ENCODE measurements around the gene ACOX3. TPM values are rescaled to one million over a fixed set of nuclear protein-coding genes. Genes with fewer than 3 reads are reported as not detected.

ACOX3 gene
- total and polyA plus RNA-seq, 4 donors, result 11.4 to 24.6 (median 13.6) TPM

DNA sequence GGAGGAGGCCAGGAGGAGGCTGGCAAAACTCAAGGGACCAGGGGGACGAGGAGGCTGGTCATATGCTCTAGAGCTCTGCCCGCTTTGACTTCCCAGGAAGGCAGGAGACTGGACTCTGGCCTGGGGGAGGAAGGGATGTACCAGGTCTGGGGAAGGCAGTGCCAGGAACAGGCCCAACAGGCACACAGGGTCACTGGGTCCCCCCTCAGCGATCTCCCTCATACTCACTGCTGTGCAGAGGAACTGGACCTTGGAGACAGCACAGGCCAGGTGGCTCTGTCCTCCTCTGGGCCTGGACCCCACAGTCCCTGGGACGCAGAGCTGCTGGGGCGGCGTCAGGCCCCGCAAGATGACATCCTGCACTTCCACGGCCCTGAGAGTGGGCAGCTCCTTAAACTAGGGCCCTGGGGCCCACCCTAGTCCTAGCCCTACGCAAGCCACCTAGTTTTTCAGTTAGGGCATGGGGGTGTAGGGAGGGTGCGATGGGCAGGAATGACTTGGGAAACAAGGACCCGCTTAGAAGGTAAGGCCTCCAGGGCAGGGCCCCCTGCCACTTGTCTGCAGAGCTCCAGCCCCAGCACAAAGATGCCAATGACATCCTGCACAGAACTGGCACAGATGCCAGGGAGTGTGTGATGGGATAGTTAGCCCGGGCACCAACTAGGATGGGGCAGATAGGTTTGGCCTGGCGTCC is 111.5 kb downstream of the ACOX3 start:
- WGBS, result 80% methylated on average over 13 of the region's 13 CpGs

More for the DNA sequence above, 111.5 kb downstream of the ACOX3 start:
- Histone ChIP-seq H3K4me3 (ENCODE audit: low read depth in 1 of 3, low read length in 3 of 3) (no peak overlapping the region), H3K27ac (ENCODE audit: low read depth in 1 of 2, low read length in 2 of 2) (no peak overlapping the region), H3K9me3 (ENCODE audit: control insufficient read depth in 4 of 4, low read length in 3 of 4) (peaks cover 0 to under 1% (median 0%) of the 10 kb centered on the region in 4 donors), H3K27me3 (ENCODE audit: control insufficient read depth in 4 of 4, insufficient read depth in 4 of 4, low read length in 3 of 4) (no peaks in the 10 kb centered on the region), H3K9ac (ENCODE audit: low read depth in 1 of 2, low read length in 2 of 2) (no peak overlapping the region), H3K36me3 (ENCODE audit: control insufficient read depth in 4 of 4, insufficient read depth in 3 of 4, low read depth in 1 of 4, low read length in 3 of 4) (no peaks in the 10 kb centered on the region), H3K4me1 (ENCODE audit: control insufficient read depth in 4 of 4, insufficient read depth in 4 of 4, low read length in 3 of 4) (no peaks in the 10 kb centered on the region)
- DNase-seq (ENCODE audit: low spot score), result no peak
- TF ChIP-seq, protein P1, sequence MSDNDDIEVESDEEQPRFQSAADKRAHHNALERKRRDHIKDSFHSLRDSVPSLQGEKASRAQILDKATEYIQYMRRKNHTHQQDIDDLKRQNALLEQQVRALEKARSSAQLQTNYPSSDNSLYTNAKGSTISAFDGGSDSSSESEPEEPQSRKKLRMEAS (IDR thresholded peaks at IDR 0.05), result no peak
- TF ChIP-seq YY1 (IDR thresholded peaks at IDR 0.05), result no peak
- TF ChIP-seq SP1 (IDR thresholded peaks at IDR 0.05), result no peak
- TF ChIP-seq RAD21 (IDR thresholded peaks at IDR 0.05), result no peak
- TF ChIP-seq, protein P2, sequence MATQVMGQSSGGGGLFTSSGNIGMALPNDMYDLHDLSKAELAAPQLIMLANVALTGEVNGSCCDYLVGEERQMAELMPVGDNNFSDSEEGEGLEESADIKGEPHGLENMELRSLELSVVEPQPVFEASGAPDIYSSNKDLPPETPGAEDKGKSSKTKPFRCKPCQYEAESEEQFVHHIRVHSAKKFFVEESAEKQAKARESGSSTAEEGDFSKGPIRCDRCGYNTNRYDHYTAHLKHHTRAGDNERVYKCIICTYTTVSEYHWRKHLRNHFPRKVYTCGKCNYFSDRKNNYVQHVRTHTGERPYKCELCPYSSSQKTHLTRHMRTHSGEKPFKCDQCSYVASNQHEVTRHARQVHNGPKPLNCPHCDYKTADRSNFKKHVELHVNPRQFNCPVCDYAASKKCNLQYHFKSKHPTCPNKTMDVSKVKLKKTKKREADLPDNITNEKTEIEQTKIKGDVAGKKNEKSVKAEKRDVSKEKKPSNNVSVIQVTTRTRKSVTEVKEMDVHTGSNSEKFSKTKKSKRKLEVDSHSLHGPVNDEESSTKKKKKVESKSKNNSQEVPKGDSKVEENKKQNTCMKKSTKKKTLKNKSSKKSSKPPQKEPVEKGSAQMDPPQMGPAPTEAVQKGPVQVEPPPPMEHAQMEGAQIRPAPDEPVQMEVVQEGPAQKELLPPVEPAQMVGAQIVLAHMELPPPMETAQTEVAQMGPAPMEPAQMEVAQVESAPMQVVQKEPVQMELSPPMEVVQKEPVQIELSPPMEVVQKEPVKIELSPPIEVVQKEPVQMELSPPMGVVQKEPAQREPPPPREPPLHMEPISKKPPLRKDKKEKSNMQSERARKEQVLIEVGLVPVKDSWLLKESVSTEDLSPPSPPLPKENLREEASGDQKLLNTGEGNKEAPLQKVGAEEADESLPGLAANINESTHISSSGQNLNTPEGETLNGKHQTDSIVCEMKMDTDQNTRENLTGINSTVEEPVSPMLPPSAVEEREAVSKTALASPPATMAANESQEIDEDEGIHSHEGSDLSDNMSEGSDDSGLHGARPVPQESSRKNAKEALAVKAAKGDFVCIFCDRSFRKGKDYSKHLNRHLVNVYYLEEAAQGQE (IDR thresholded peaks at IDR 0.05), result no peak
- TF ChIP-seq, protein P3, sequence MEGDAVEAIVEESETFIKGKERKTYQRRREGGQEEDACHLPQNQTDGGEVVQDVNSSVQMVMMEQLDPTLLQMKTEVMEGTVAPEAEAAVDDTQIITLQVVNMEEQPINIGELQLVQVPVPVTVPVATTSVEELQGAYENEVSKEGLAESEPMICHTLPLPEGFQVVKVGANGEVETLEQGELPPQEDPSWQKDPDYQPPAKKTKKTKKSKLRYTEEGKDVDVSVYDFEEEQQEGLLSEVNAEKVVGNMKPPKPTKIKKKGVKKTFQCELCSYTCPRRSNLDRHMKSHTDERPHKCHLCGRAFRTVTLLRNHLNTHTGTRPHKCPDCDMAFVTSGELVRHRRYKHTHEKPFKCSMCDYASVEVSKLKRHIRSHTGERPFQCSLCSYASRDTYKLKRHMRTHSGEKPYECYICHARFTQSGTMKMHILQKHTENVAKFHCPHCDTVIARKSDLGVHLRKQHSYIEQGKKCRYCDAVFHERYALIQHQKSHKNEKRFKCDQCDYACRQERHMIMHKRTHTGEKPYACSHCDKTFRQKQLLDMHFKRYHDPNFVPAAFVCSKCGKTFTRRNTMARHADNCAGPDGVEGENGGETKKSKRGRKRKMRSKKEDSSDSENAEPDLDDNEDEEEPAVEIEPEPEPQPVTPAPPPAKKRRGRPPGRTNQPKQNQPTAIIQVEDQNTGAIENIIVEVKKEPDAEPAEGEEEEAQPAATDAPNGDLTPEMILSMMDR (IDR thresholded peaks at IDR 0.05; ENCODE audit: low read depth, low read length, missing input control), result no peak
- TF ChIP-seq, protein P4, sequence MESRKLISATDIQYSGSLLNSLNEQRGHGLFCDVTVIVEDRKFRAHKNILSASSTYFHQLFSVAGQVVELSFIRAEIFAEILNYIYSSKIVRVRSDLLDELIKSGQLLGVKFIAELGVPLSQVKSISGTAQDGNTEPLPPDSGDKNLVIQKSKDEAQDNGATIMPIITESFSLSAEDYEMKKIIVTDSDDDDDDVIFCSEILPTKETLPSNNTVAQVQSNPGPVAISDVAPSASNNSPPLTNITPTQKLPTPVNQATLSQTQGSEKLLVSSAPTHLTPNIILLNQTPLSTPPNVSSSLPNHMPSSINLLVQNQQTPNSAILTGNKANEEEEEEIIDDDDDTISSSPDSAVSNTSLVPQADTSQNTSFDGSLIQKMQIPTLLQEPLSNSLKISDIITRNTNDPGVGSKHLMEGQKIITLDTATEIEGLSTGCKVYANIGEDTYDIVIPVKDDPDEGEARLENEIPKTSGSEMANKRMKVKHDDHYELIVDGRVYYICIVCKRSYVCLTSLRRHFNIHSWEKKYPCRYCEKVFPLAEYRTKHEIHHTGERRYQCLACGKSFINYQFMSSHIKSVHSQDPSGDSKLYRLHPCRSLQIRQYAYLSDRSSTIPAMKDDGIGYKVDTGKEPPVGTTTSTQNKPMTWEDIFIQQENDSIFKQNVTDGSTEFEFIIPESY (IDR thresholded peaks at IDR 0.05), result no peak
- no peak for TF ChIP-seq JUND (IDR thresholded peaks at IDR 0.05)
- no peak for TF ChIP-seq FOXA1 (IDR thresholded peaks at IDR 0.05)
- TF ChIP-seq NR2F2 (IDR thresholded peaks at IDR 0.05), result no peak
- no peak for TF ChIP-seq FOXA2 (IDR thresholded peaks at IDR 0.05)
- no peak for TF ChIP-seq TAF1 (conservative IDR thresholded peaks at IDR 0.05)
- TF ChIP-seq GABPA (IDR thresholded peaks at IDR 0.05 in 1 of 2, conservative IDR thresholded peaks at IDR 0.05 in 1 of 2), result no peak
- TF ChIP-seq, protein P5, sequence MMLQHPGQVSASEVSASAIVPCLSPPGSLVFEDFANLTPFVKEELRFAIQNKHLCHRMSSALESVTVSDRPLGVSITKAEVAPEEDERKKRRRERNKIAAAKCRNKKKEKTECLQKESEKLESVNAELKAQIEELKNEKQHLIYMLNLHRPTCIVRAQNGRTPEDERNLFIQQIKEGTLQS (IDR thresholded peaks at IDR 0.05), result no peak
- no peak for TF ChIP-seq EGR1 (IDR thresholded peaks at IDR 0.05; ENCODE audit: low read depth in 2 of 2)
- no peak for TF ChIP-seq HNF4G (IDR thresholded peaks at IDR 0.05)

Measured in liver (tissue), 9 donors.